Naive B cell (primary cell): ENCODE results near the gene TTN. TPM values are rescaled to one million over a fixed set of nuclear protein-coding genes. Genes with fewer than 3 reads are reported as not detected.
"Not testable (repeated sequence)": the region's sequence is repeated elsewhere in the genome, so short reads cannot be mapped to it uniquely, and the experiment has no call there.

Experiments
- ATAC-seq, 2 donors: fragments of 150-1000 bp; cut with Tn5 transposase; 2 replicates each; pipeline ENCODE4 v1.10.0; 2021; ENCODE audit warnings: low read depth in 2 of 2, mild to moderate bottlenecking in 2 of 2, moderate library complexity in 2 of 2
- DNase-seq: peaks from one replicate; pipeline ENCODE4 v3.0.0; 2022
- H3K27ac Mint-ChIP-seq, 6 donors: one replicate each; pipeline ENCODE4 v1.8.0; 2020 to 2022; ENCODE audit warnings: mild to moderate bottlenecking in 6 of 6, mixed read lengths in 6 of 6, moderate library complexity in 5 of 6, inconsistent platforms in 2 of 6
- H3K27me3 Mint-ChIP-seq, 3 donors: one replicate each; pipeline ENCODE4 v1.8.0; 2021 to 2022; ENCODE audit warnings: mixed read lengths in 3 of 3, mild to moderate bottlenecking in 1 of 3
- H3K36me3 Mint-ChIP-seq, 2 donors: one replicate each; pipeline ENCODE4 v1.8.0; 2020 to 2022; ENCODE audit warnings: mixed read lengths in 2 of 2, inconsistent platforms in 1 of 2, mild to moderate bottlenecking in 1 of 2
- H3K4me1 Mint-ChIP-seq, 3 donors: one replicate each; pipeline ENCODE4 v1.8.0; 2020 to 2022; ENCODE audit warnings: mixed read lengths in 3 of 3, inconsistent platforms in 1 of 3, mild to moderate bottlenecking in 1 of 3, moderate library complexity in 1 of 3
- H3K4me3 Mint-ChIP-seq, 8 donors: one replicate each; pipeline ENCODE4 v1.8.0; 2020 to 2022; ENCODE audit warnings: mild to moderate bottlenecking in 8 of 8, mixed read lengths in 8 of 8, moderate library complexity in 8 of 8, inconsistent platforms in 2 of 8
- H3K9me3 Mint-ChIP-seq, 7 donors: one replicate each; pipeline ENCODE4 v1.8.0; 2020 to 2022; ENCODE audit warnings: mixed read lengths in 7 of 7, mild to moderate bottlenecking in 5 of 7, inconsistent platforms in 2 of 7, moderate library complexity in 1 of 7
- polyA plus RNA-seq, 6 donors: library from polyadenylated mRNA; unstranded; fragments of 300-500 nt; fragmentation: Illumina TruSeq; gene quantifications; one replicate each; pipeline ENCODE4 v1.2.3, GENCODE V29; 2021; ENCODE audit warnings: low read depth in 6 of 6

The TTN gene
- polyA plus RNA-seq, 6 donors from 2014 or later, result 0.51 to 10.1 (median 1.7) TPM

- no peaks in the 10 kb centered on the region for H3K27me3 Mint-ChIP-seq
- peaks cover 29 to 41% (median 34%) of the 10 kb centered on the region in 3 donors for H3K4me1 Mint-ChIP-seq
- H3K4me3 Mint-ChIP-seq, result no peak overlapping the region
- H3K27ac Mint-ChIP-seq, result peak overlapping the region in 2 of 6 donors; percentile 7 to 24
- no peak for ATAC-seq
- peaks cover 0 to 3% (median 0%) of the 10 kb centered on the region in 7 donors for H3K9me3 Mint-ChIP-seq
- no peak for DNase-seq
- H3K36me3 Mint-ChIP-seq, result peaks cover 10 to 28% of the 10 kb centered on the region in 2 donors
Measured at GRCh38 chr2:178527592-178527991, 279.6 kb downstream of the TTN start.

GRCh38 chr2:178526256-178526655 lies 281.0 kb downstream of the TTN start:
- Mint-ChIP-seq H3K27ac (no peak overlapping the region), H3K9me3 (peaks cover 0 to 4% (median 0%) of the 10 kb centered on the region in 7 donors), H3K4me1 (peaks cover 33 to 41% (median 36%) of the 10 kb centered on the region in 3 donors), H3K36me3 (peaks cover 0 to 15% of the 10 kb centered on the region in 2 donors), H3K27me3 (no peaks in the 10 kb centered on the region), H3K4me3 (no peak overlapping the region)
- ATAC-seq, result no peak
- no peak for DNase-seq

- H3K9me3 Mint-ChIP-seq, DNase-seq, ATAC-seq, H3K36me3 Mint-ChIP-seq, H3K27me3 Mint-ChIP-seq: not testable (repeated sequence)
- Mint-ChIP-seq H3K4me3 (peak overlapping the region in 1 of 8 donors; percentile 47), H3K4me1 (peaks cover 25 to 33% (median 29%) of the 10 kb centered on the region in 3 donors), H3K27ac (peak overlapping the region in 1 of 6 donors; percentile 22)
Measured at GRCh38 chr2:178525460-178525859, 281.8 kb downstream of the TTN start.

GRCh38 chr2:178525010-178525409 lies 282.2 kb downstream of the TTN start:
- H3K36me3 Mint-ChIP-seq, DNase-seq, H3K27me3 Mint-ChIP-seq, H3K9me3 Mint-ChIP-seq, ATAC-seq, H3K27ac Mint-ChIP-seq: not testable (repeated sequence)
- peaks cover 23 to 31% (median 26%) of the 10 kb centered on the region in 3 donors for H3K4me1 Mint-ChIP-seq
- H3K4me3 Mint-ChIP-seq, result peak overlapping the region in 1 of 8 donors; percentile 22

DNA sequence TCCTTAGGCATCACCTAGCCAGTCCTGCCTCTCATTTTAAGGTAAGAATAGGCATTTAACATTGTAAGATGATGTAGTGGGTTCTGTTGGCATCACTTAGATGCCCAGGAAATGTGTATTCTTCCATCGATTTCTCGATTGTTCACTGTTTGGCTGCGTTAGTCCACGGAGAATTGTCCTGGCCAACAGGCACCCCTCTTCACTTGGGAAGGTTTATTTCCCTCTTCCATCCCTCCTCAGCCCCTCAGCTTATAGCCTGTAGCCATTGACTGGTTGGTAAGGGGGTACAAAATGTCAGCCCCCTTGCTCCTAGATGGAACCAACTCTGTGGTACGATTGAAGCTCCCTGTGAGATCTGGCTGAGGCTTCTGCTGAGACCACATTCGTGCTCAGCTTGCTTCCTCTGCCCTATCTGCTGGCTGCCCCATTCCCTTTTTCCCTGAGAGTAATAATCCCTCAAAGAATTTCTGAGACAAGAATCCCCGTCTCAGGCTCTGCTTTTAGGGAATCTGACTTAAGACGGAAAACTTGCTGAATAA lies 283.6 kb downstream of the TTN start:
- peaks cover 18 to 26% (median 25%) of the 10 kb centered on the region in 3 donors for H3K4me1 Mint-ChIP-seq

GRCh38 chr2:178522950-178523595 lies 284.1 kb downstream of the TTN start:
- H3K36me3 Mint-ChIP-seq, result peaks cover 0 to 10% of the 10 kb centered on the region in 2 donors
- ATAC-seq, result peak; percentile 99
- H3K9me3 Mint-ChIP-seq, result peaks cover 0 to 4% (median 0%) of the 10 kb centered on the region in 7 donors
- peak; percentile 77 for DNase-seq
- peak overlapping the region; percentile 81 to 92 (median 84) for H3K27ac Mint-ChIP-seq
- H3K4me3 Mint-ChIP-seq, result peak overlapping the region; percentile 88 to 96 (median 94)
- H3K4me1 Mint-ChIP-seq, result peaks cover 18 to 26% (median 25%) of the 10 kb centered on the region in 3 donors
- no peaks in the 10 kb centered on the region for H3K27me3 Mint-ChIP-seq

More for the DNA sequence above, 283.6 kb downstream of the TTN start:
- H3K27ac Mint-ChIP-seq, result peak overlapping the region; percentile 82 to 92 (median 86)
- ATAC-seq (no peak), DNase-seq (no peak)
- H3K36me3 Mint-ChIP-seq, result peaks cover 0 to 10% of the 10 kb centered on the region in 2 donors
- peaks cover 0 to 4% (median 0%) of the 10 kb centered on the region in 7 donors for H3K9me3 Mint-ChIP-seq
- H3K27me3 Mint-ChIP-seq, result no peaks in the 10 kb centered on the region
- H3K4me3 Mint-ChIP-seq, result peak overlapping the region; percentile 88 to 96 (median 94)

- peaks cover 0 to 4% (median 0%) of the 10 kb centered on the region in 7 donors for H3K9me3 Mint-ChIP-seq
- H3K36me3 Mint-ChIP-seq, result peaks cover 0 to 10% of the 10 kb centered on the region in 2 donors
- no peaks in the 10 kb centered on the region for H3K27me3 Mint-ChIP-seq
- H3K27ac Mint-ChIP-seq, result peak overlapping the region in 4 of 6 donors; percentile 48 to 75 (median 66)
- peaks cover 18 to 26% (median 25%) of the 10 kb centered on the region in 3 donors for H3K4me1 Mint-ChIP-seq
- DNase-seq (no peak), ATAC-seq (no peak)
- H3K4me3 Mint-ChIP-seq, result peak overlapping the region in 4 of 8 donors; percentile 4 to 72 (median 36)
Measured at GRCh38 chr2:178521304-178522150, 285.7 kb downstream of the TTN start.

GRCh38 chr2:178517496-178517895 lies 289.7 kb downstream of the TTN start:
- Mint-ChIP-seq H3K4me1 (peaks cover under 1 to 4% (median 1%) of the 10 kb centered on the region in 3 donors), H3K27ac (no peak overlapping the region), H3K4me3 (no peak overlapping the region), H3K36me3 (peaks cover 5 to 6% of the 10 kb centered on the region in 2 donors), H3K27me3 (no peaks in the 10 kb centered on the region), H3K9me3 (peaks cover 0 to 4% (median 0%) of the 10 kb centered on the region in 7 donors)
- ATAC-seq, result no peak
- DNase-seq, result no peak

GRCh38 chr2:178514664-178515063 lies 292.6 kb downstream of the TTN start:
- H3K9me3 Mint-ChIP-seq, result no peaks in the 10 kb centered on the region
- DNase-seq, result no peak
- peak overlapping the region in 1 of 6 donors; percentile 18 for H3K27ac Mint-ChIP-seq
- H3K4me3 Mint-ChIP-seq, result no peak overlapping the region
- H3K4me1 Mint-ChIP-seq, result no peaks in the 10 kb centered on the region
- H3K27me3 Mint-ChIP-seq, result no peaks in the 10 kb centered on the region
- no peak for ATAC-seq
- peaks cover 11 to 15% of the 10 kb centered on the region in 2 donors for H3K36me3 Mint-ChIP-seq

- no peak for ATAC-seq
- no peak overlapping the region for H3K27ac Mint-ChIP-seq
- H3K4me1 Mint-ChIP-seq, result no peaks in the 10 kb centered on the region
Measured at GRCh38 chr2:178513876-178514275, 293.3 kb downstream of the TTN start.

GRCh38 chr2:178512484-178512883 lies 294.7 kb downstream of the TTN start:
- Mint-ChIP-seq H3K36me3 (peaks cover 11 to 15% of the 10 kb centered on the region in 2 donors), H3K27ac (no peak overlapping the region), H3K4me1 (no peaks in the 10 kb centered on the region), H3K9me3 (no peaks in the 10 kb centered on the region), H3K27me3 (no peaks in the 10 kb centered on the region), H3K4me3 (no peak overlapping the region)
- ATAC-seq (no peak), DNase-seq (no peak)

More at GRCh38 chr2:178513876-178514275, 293.3 kb downstream of the TTN start:
- peaks cover 11 to 15% of the 10 kb centered on the region in 2 donors for H3K36me3 Mint-ChIP-seq
- no peaks in the 10 kb centered on the region for H3K9me3 Mint-ChIP-seq
- no peaks in the 10 kb centered on the region for H3K27me3 Mint-ChIP-seq
- H3K4me3 Mint-ChIP-seq, result no peak overlapping the region
- no peak for DNase-seq

DNA sequence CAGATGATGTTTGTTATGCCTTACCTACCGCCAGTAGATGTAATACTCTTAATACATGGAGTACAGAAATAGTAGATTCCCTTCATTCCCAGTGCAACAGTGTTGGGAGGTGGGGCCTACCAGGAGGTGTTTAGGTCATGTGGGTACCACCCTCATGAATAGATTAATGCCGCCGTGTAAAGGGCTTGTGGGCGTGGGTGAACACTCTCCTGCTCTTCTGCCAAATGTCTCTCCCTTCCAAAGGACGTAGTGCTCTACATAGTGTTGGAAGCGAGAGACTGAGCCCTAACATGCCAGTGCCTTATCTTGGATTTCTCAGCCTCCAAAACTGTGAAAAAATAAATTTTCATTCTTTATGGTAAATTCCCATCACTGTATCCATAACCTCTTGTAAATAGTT lies 296.8 kb downstream of the TTN start:
- DNase-seq, result no peak
- ATAC-seq, result no peak
- Mint-ChIP-seq H3K9me3 (no peaks in the 10 kb centered on the region), H3K4me1 (no peaks in the 10 kb centered on the region), H3K36me3 (peaks cover 11 to 15% of the 10 kb centered on the region in 2 donors), H3K4me3 (no peak overlapping the region), H3K27ac (no peak overlapping the region), H3K27me3 (no peaks in the 10 kb centered on the region)

DNA sequence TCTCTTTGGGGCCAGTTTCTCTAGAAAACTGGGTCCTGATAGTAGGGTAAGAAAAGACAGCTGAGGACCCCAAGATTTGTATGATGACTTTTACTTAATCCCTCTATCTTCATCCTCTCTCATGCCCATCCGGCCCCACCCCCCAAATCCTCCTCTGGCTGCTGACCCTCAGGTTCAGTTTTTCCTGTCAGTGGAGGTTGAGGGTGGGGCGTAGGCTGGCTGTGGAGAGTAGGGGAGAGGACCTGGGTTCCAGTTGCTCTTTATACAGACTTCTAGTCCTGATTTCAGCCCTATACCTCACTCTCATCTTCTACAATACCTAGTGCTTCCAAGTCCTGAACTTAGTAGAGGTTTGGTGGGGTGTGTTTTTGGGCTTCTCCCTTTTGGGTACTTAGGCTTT lies 298.6 kb downstream of the TTN start:
- Mint-ChIP-seq H3K4me3 (no peak overlapping the region), H3K27me3 (no peaks in the 10 kb centered on the region), H3K27ac (peak overlapping the region in 1 of 6 donors; percentile 24), H3K9me3 (no peaks in the 10 kb centered on the region), H3K36me3 (peaks cover 11 to 15% of the 10 kb centered on the region in 2 donors), H3K4me1 (no peaks in the 10 kb centered on the region)
- ATAC-seq, result no peak
- DNase-seq, result no peak
